ENCODE data around the gene CLDN14. TPM values are rescaled to one million over a fixed set of nuclear protein-coding genes. Genes with fewer than 3 reads are reported as not detected.

The CLDN14 gene
- total RNA-seq, 2 experiments from 2014 or later, result not detected

DNA sequence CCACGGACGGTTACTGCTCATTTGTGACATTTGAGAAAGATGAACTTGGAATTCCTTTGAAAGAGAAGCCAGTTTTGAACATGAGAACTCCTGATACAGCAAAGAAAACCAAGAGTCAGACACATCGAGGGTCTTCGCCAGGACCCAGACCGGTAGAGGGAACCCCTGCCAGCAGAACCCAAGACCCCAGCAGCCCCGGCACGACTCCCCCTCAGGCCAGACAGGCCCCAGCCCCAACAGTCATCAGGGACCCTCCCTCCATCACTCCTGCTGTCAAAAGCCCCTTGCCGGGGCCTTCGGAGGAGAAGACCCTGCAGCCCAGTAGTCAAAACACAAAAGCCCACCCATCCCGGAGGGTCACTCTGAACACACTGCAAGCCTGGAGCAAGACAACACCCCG, 67.0 kb downstream of the CLDN14 start:
- POLR2A ChIA-PET, result no interaction called here

GRCh38 chr21:36411301-36411700, 68.6 kb downstream of the CLDN14 start:
- Histone ChIP-seq H3K4me1 (ENCODE audit: insufficient read depth, low read length, poor library complexity, severe bottlenecking) (no peaks in the 10 kb centered on the region), H3K27ac (ENCODE audit: low read depth, low read length, poor library complexity, severe bottlenecking) (no peak overlapping the region), H3K4me3 (ENCODE audit: low read depth, low read length, poor library complexity, severe bottlenecking) (no peak overlapping the region), H2AFZ (ENCODE audit: low read length) (no peak overlapping the region), H3K4me2 (ENCODE audit: low read length) (no peak overlapping the region), H3K36me3 (ENCODE audit: insufficient read depth, low read length) (peaks cover 76% of the 10 kb centered on the region), H4K20me1 (ENCODE audit: insufficient read depth, low read length) (no peaks in the 10 kb centered on the region), H3K9me3 (ENCODE audit: low read length) (no peaks in the 10 kb centered on the region), H3K79me2 (ENCODE audit: insufficient read depth, low read depth, low read length) (no peaks in the 10 kb centered on the region), H3K9me2 (ENCODE audit: insufficient read depth, low read length) (no peaks in the 10 kb centered on the region)
- DNase-seq (ENCODE audit: low spot score), result no peak
- ChIA-PET POLR2A (no interaction called here), CTCF (ENCODE audit: unreplicated experiment) (no interaction called here)
- intact Hi-C loops (cut with micrococcal nuclease; ENCODE audit: unreplicated experiment), result no loop called here
- no peak for TF ChIP-seq EZH2phosphoT487 (IDR thresholded peaks at IDR 0.05; ENCODE audit: borderline replicate concordance, low read depth, low read length)
- TF ChIP-seq, protein P1, sequence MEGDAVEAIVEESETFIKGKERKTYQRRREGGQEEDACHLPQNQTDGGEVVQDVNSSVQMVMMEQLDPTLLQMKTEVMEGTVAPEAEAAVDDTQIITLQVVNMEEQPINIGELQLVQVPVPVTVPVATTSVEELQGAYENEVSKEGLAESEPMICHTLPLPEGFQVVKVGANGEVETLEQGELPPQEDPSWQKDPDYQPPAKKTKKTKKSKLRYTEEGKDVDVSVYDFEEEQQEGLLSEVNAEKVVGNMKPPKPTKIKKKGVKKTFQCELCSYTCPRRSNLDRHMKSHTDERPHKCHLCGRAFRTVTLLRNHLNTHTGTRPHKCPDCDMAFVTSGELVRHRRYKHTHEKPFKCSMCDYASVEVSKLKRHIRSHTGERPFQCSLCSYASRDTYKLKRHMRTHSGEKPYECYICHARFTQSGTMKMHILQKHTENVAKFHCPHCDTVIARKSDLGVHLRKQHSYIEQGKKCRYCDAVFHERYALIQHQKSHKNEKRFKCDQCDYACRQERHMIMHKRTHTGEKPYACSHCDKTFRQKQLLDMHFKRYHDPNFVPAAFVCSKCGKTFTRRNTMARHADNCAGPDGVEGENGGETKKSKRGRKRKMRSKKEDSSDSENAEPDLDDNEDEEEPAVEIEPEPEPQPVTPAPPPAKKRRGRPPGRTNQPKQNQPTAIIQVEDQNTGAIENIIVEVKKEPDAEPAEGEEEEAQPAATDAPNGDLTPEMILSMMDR (conservative IDR thresholded peaks at IDR 0.05; ENCODE audit: low read length), result no peak
- no TSS peak for BruUV-seq (replicated peaks)

More for the DNA sequence above, 67.0 kb downstream of the CLDN14 start:
- Histone ChIP-seq H2AFZ (ENCODE audit: low read length) (no peak overlapping the region), H3K4me3 (ENCODE audit: low read depth, low read length, poor library complexity, severe bottlenecking) (no peak overlapping the region), H3K4me2 (ENCODE audit: low read length) (no peak overlapping the region), H3K4me1 (ENCODE audit: insufficient read depth, low read length, poor library complexity, severe bottlenecking) (no peaks in the 10 kb centered on the region), H3K36me3 (ENCODE audit: insufficient read depth, low read length) (peaks cover 80% of the 10 kb centered on the region), H3K9me2 (ENCODE audit: insufficient read depth, low read length) (no peaks in the 10 kb centered on the region), H3K27ac (ENCODE audit: low read depth, low read length, poor library complexity, severe bottlenecking) (no peak overlapping the region), H4K20me1 (ENCODE audit: insufficient read depth, low read length) (no peaks in the 10 kb centered on the region), H3K79me2 (ENCODE audit: insufficient read depth, low read depth, low read length) (no peaks in the 10 kb centered on the region), H3K9me3 (ENCODE audit: low read length) (no peaks in the 10 kb centered on the region)
- intact Hi-C loops (cut with micrococcal nuclease; ENCODE audit: unreplicated experiment), result no loop called here
- no peak for DNase-seq (ENCODE audit: low spot score)
- no TSS peak for BruUV-seq (replicated peaks)
- CTCF ChIA-PET (ENCODE audit: unreplicated experiment), result no interaction called here
- TF ChIP-seq EZH2phosphoT487 (IDR thresholded peaks at IDR 0.05; ENCODE audit: borderline replicate concordance, low read depth, low read length), result no peak
- TF ChIP-seq, protein P1 (conservative IDR thresholded peaks at IDR 0.05; ENCODE audit: low read length), result no peak

Other genes starting within 250 kb of the CLDN14 start
- gene MORC3, start 159.9 kb downstream of the CLDN14 start, total RNA-seq (2014; rRNA removed; shearing (Covaris generic)), result 23.0 and 26.4 TPM in 2 replicates
- 34.3 and 37.8 TPM in 2 replicates for gene MORC3, start 159.9 kb downstream of the CLDN14 start, total RNA-seq (2022)
- gene CHAF1B, start 94.7 kb downstream of the CLDN14 start, total RNA-seq (2014; rRNA removed; shearing (Covaris generic)), result 8.7 and 9.9 TPM in 2 replicates
- 21.5 and 24.0 TPM in 2 replicates for gene CHAF1B, start 94.7 kb downstream of the CLDN14 start, total RNA-seq (2022)
- not detected in 2 replicates for gene SIM2, start 219.0 kb upstream of the CLDN14 start, total RNA-seq (2014; rRNA removed; shearing (Covaris generic))
- gene SIM2, start 219.0 kb upstream of the CLDN14 start, total RNA-seq (2022), result not detected in 2 replicates